Peyer's patch (tissue), 4 donors: ENCODE data around the gene SGCB.

Experiments used
- POLR2A ChIP-seq, 2 donors: fragments of 450-650 bp; IDR thresholded peaks; one replicate each; pipeline ENCODE4 v1.5.1; 2017; ENCODE audit warnings: antibody characterized with exemption in 2 of 2, mild to moderate bottlenecking in 2 of 2, moderate library complexity in 2 of 2
- TF ChIP-seq, protein P1 (sequence below), 6 experiments: fragments of 450-650 bp in 4 of 6; fragments of 200-600 bp in 2 of 6; sonication (generic) in 1 of 6; IDR thresholded peaks; one replicate each; pipeline ENCODE4 v1.5.1; 2017 to 2019; ENCODE audit warnings: antibody characterized with exemption in 6 of 6, mild to moderate bottlenecking in 3 of 6, moderate library complexity in 1 of 6

DNA sequence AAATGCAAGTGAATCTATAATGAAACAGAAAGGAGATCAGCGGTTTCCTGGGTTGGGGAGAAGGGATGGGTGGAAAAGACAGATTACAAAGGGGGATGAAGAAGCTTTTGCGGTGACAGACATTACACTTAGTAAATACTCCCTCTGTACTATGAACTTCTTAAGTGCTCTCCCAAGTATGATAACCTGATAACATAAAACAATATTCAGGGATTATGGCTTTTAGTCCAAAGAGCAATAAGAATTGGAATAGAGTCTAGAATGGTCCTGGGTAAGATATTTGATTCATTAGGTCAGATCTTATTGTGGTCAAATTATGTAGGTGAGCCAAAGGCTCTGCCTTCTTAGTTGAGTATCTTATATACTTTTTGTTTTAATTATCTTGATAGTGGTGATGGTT lies 27.1 kb downstream of the SGCB start:
- TF ChIP-seq, protein P1, sequence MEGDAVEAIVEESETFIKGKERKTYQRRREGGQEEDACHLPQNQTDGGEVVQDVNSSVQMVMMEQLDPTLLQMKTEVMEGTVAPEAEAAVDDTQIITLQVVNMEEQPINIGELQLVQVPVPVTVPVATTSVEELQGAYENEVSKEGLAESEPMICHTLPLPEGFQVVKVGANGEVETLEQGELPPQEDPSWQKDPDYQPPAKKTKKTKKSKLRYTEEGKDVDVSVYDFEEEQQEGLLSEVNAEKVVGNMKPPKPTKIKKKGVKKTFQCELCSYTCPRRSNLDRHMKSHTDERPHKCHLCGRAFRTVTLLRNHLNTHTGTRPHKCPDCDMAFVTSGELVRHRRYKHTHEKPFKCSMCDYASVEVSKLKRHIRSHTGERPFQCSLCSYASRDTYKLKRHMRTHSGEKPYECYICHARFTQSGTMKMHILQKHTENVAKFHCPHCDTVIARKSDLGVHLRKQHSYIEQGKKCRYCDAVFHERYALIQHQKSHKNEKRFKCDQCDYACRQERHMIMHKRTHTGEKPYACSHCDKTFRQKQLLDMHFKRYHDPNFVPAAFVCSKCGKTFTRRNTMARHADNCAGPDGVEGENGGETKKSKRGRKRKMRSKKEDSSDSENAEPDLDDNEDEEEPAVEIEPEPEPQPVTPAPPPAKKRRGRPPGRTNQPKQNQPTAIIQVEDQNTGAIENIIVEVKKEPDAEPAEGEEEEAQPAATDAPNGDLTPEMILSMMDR (IDR thresholded peaks at IDR 0.05) = no peak
- TF ChIP-seq POLR2A (IDR thresholded peaks at IDR 0.05) = no peak
